Kidney (tissue), 14 donors: ENCODE results near the gene CPXM2. TPM values are rescaled to one million over a fixed set of nuclear protein-coding genes. Genes with fewer than 3 reads are reported as not detected.

ENCODE experiments used
- DNase-seq, 5 donors: peaks; one replicate each; pipeline ENCODE4 v3.0.0-alpha.2; 2013 to 2020
- FAIRE-seq: peaks from 2 replicates; lab custom pipeline; 2012; peaks lifted over from hg19 to GRCh38; lab: Jason Lieb, UNC
- H3K27ac ChIP-seq, 2 donors: one replicate each; pipeline ENCODE4 v1.7.0; 2013; ENCODE audit warnings: low read depth in 2 of 2, low read length in 2 of 2, inconsistent platforms in 1 of 2
- H3K27me3 ChIP-seq: one replicate; pipeline ENCODE4 v1.7.1; 2013; ENCODE audit warnings: low read length, inconsistent platforms; ENCODE audit not compliant: control insufficient read depth, insufficient read depth
- H3K36me3 ChIP-seq, 3 donors: one replicate each; pipeline versions ENCODE4 v1.7.0 to v1.7.1; 2013; ENCODE audit warnings: low read length in 3 of 3, control low read depth in 1 of 3, inconsistent platforms in 1 of 3; ENCODE audit not compliant: insufficient read depth in 3 of 3, control insufficient read depth in 2 of 3
- H3K4me1 ChIP-seq, 3 donors: one replicate each; pipeline versions ENCODE4 v1.7.0 to v1.7.1; 2013; ENCODE audit warnings: low read length in 3 of 3, inconsistent platforms in 1 of 3, low read depth in 1 of 3; ENCODE audit not compliant: control insufficient read depth in 2 of 3, insufficient read depth in 2 of 3
- H3K4me3 ChIP-seq, 3 donors: one replicate each; pipeline versions ENCODE4 v1.7.0 to v1.8.1; 2013; ENCODE audit warnings: low read length in 3 of 3, control low read depth in 1 of 3, inconsistent platforms in 1 of 3
- H3K9ac ChIP-seq, 3 donors: one replicate each; pipeline versions ENCODE4 v1.7.0 to v1.7.1; 2013; ENCODE audit warnings: low read length in 3 of 3, control low read depth in 1 of 3, inconsistent platforms in 1 of 3
- H3K9me3 ChIP-seq, 3 donors: one replicate each; pipeline versions ENCODE4 v1.7.0 to v1.7.1; 2013; ENCODE audit warnings: low read length in 3 of 3, control low read depth in 1 of 3, inconsistent platforms in 1 of 3; ENCODE audit not compliant: control insufficient read depth in 2 of 3, insufficient read depth in 1 of 3
- CTCF ChIP-seq: IDR thresholded peaks from 3 replicates; pipeline ENCODE4 v1.5.1; 2012; ENCODE audit warnings: mild to moderate bottlenecking, moderate library complexity, borderline replicate concordance; ENCODE audit not compliant: insufficient read depth; ENCODE audit errors: extremely low read depth
- intact Hi-C: fragments of 100-400 bp; cut with DNase I; formaldehyde crosslinking; loops from one replicate; pipeline ENCODE4 v1.11.1; 2022
- polyA plus RNA-seq: library from polyadenylated mRNA; stranded (reverse); fragments of 350-450 nt; fragmentation: Illumina TruSeq; extraction: RNeasy Lipid Tissue Mini Kit (QIAGEN cat#74804); gene quantifications from one replicate; pipeline ENCODE4 v1.2.3, GENCODE V29; 2014; ENCODE audit warnings: low read depth, low replicate concordance; ENCODE audit not compliant: insufficient read depth
- total RNA-seq: library from RNA; stranded (reverse); fragmentation: NEBNext Ultra II Directional; extraction: Animal tissue kit (Norgen Biotek cat#: 25700); gene quantifications from one replicate; pipeline ENCODE4 v1.2.1, GENCODE V29; 2021
- donor health status: control.
- donor health status: control.
- donor health status: control.
- donor health status: control.
- donor health status: control.
- donor health status: DM: yes; HTN: yes; CAD: no.
- donor health status: Normal renal cell carcinoma (clear cell type).

CPXM2 gene
- total and polyA plus RNA-seq, 2 donors from 2014 or later = 18.1 to 18.5 TPM

GRCh38 chr10:123786896-123787295 lies 104.7 kb downstream of the CPXM2 start:
- FAIRE-seq (no peak), DNase-seq (no peak)
- Histone ChIP-seq H3K4me1 (no peaks in the 10 kb centered on the region), H3K9me3 (no peaks in the 10 kb centered on the region), H3K27me3 (no peaks in the 10 kb centered on the region), H3K4me3 (no peak overlapping the region), H3K27ac (no peak overlapping the region), H3K36me3 (no peaks in the 10 kb centered on the region), H3K9ac (no peak overlapping the region)
- no peak for TF ChIP-seq CTCF
- intact Hi-C loops = no loop called here

- intact Hi-C loops = no loop called here
- Histone ChIP-seq H3K9me3 (no peaks in the 10 kb centered on the region), H3K36me3 (no peaks in the 10 kb centered on the region), H3K4me1 (no peaks in the 10 kb centered on the region), H3K4me3 (no peak overlapping the region), H3K27ac (no peak overlapping the region), H3K27me3 (no peaks in the 10 kb centered on the region), H3K9ac (no peak overlapping the region)
- DNase-seq (no peak), FAIRE-seq (no peak)
- TF ChIP-seq CTCF = no peak
These were observed 105.3 kb downstream of the CPXM2 start for GRCh38 chr10:123786306-123786705.

- no peak for FAIRE-seq
These were observed 107.0 kb downstream of the CPXM2 start for GRCh38 chr10:123784646-123785045.

More at GRCh38 chr10:123784646-123785045, 107.0 kb downstream of the CPXM2 start:
- no peak overlapping the region for H3K27ac ChIP-seq
- no peaks in the 10 kb centered on the region for H3K27me3 ChIP-seq
- H3K9me3 ChIP-seq = no peaks in the 10 kb centered on the region
- no peaks in the 10 kb centered on the region for H3K36me3 ChIP-seq
- no peaks in the 10 kb centered on the region for H3K4me1 ChIP-seq
- intact Hi-C loops = no loop called here
- no peak for DNase-seq
- no peak overlapping the region for H3K9ac ChIP-seq
- H3K4me3 ChIP-seq = no peak overlapping the region
- no peak for TF ChIP-seq CTCF
